GM12874 (cell line): ENCODE measurements around the gene KCNC4.

Experiments used
- TF ChIP-seq, protein P1 (sequence below): IDR thresholded peaks from 2 replicates; pipeline ENCODE4 v1.5.1; 2011; ENCODE audit warnings: low read depth, mild to moderate bottlenecking, control low read depth, low read length, moderate library complexity; ENCODE audit not compliant: insufficient read depth

KCNC4 gene

DNA sequence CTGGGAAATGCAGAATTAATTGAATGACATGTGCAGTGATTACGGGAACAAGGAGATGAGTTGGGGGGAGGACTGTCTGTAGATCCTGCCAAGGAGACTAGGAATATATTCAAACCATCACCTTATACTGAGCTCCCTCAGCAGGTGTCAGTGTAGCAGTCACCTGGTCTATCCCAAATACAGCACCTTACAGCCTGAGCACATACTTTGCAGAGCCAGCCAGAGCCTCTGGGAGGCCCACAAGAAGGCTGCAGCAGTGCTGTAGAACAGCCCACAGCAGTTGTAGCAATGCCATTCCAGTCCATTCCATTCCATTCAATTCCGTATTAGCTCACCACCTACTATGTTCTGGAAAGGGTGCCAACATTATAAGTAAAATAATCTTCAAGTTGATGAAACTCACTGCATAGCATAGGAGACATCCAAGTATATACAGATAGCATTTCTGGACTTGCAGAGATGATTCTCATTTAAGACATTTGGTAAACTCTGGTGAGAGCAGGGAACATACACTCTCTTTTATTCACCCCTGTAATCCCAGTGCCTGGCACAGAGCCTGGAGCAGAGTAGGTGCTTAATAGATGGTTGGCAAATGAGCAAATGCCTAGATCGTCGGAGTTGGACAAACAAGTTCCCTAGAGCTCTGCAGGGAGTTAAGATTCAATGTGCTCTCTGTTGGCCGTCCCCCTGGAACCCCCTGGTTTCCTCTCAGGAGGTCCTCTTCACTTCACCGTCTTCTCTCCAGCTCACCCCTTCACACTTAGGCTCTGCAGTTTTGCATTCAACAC lies 44.7 kb downstream of the KCNC4 start:
- TF ChIP-seq, protein P1, sequence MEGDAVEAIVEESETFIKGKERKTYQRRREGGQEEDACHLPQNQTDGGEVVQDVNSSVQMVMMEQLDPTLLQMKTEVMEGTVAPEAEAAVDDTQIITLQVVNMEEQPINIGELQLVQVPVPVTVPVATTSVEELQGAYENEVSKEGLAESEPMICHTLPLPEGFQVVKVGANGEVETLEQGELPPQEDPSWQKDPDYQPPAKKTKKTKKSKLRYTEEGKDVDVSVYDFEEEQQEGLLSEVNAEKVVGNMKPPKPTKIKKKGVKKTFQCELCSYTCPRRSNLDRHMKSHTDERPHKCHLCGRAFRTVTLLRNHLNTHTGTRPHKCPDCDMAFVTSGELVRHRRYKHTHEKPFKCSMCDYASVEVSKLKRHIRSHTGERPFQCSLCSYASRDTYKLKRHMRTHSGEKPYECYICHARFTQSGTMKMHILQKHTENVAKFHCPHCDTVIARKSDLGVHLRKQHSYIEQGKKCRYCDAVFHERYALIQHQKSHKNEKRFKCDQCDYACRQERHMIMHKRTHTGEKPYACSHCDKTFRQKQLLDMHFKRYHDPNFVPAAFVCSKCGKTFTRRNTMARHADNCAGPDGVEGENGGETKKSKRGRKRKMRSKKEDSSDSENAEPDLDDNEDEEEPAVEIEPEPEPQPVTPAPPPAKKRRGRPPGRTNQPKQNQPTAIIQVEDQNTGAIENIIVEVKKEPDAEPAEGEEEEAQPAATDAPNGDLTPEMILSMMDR, result no peak

DNA sequence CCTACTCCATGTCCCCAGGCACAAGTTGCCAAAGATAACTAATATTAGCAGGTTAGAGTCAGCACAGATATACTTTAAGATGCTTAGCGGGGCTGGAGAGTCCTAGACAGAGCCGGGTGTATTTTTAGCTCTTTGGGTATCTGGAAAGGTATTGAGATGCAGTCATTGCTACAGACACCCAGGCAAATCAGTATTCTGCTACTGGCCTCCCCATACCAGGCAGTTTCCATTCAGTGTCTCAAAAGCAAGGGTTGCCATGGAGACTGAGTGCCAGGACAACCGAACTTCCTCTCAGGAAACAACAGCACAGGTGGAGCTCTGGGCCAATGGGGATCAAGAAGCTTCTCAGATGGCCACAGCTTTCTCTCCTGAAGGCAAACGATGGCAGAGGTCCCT lies 45.3 kb downstream of the KCNC4 start:
- TF ChIP-seq, protein P1, result no peak

DNA sequence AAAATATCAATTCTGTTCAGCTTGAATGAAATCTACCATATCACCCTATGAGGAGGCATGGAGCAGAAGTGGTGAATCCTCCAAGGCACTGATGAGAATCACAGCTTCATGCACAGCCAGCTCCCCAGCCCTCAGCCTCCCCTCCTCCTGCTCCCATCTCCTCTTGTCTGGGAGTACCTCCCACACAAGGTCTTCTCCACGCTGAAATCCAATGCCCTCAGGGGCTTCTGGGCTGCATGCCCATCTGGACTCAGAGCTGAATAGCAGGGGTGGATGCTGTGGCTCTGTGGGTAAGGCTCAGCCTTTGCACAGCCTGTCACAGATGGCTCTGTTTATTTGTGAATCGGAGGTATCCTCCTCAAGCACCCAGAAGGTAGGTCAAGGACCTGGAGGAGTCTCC lies 48.6 kb downstream of the KCNC4 start:
- TF ChIP-seq, protein P1, result no peak

DNA sequence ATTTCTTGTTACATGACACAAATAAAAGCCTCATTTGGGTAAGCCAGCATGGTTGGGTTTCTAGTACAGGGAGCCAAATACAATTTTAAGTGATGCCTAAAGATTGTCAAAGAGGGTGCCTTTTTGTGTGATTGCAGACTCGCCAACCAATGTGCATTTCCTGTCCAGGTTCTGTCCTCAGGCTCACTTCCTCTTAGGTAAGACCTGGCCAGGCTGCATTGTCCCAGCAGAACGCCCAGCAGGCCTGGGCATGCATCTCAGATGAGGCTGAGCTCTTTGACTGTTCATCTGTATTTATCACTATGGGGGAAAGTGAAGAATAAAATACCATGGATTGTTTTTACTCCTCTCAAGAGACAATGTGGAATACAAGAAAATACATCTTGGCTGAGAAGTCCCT lies 49.7 kb downstream of the KCNC4 start:
- TF ChIP-seq, protein P1, result no peak
